HG03159 (cell line): ENCODE results near the gene ELOA2.
"Not testable (repeated sequence)": the region's sequence is repeated elsewhere in the genome, so short reads cannot be mapped to it uniquely, and the experiment has no call there.

Experiments
- ATAC-seq: cut with Tn5 transposase; IDR thresholded peaks from one replicate; pipeline ENCODE4 v1.9.1; 2021; ENCODE audit warnings: mild to moderate bottlenecking, moderate library complexity; ENCODE audit not compliant: unreplicated experiment

Gene ELOA2

GRCh38 chr18:47022821-47023220, 12.6 kb downstream of the ELOA2 start:
- ATAC-seq = not testable (repeated sequence)

- ATAC-seq = not testable (repeated sequence)
Measured at GRCh38 chr18:47020757-47021156, 14.7 kb downstream of the ELOA2 start.

DNA sequence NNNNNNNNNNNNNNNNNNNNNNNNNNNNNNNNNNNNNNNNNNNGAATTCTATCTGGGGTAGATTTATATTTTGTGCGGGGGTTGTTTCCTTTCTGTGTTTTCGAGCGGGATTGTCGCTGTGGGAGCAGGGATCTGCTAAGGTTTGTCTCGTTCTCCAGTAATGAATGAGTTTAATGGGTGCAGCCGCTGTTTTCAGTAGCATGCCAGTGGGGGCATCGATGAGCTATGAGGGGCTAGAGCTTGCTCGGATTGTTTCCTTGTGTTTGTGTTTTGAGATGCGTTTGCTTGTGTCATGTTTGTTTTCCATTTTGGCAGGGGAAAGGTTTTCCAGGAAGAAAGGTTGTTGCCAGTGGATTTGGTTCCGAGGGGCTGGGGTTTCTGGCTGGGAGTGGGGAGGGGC, 15.6 kb downstream of the ELOA2 start:
- not testable (repeated sequence) for ATAC-seq
